Amygdala (tissue), 56 donors: ENCODE measurements around the gene RIC8B.
A peak's percentile ranks its signal among the peaks of the same experiment; 100 is the strongest.

ENCODE experiments used
- DNase-seq, 56 donors: peaks; one replicate each; lab custom pipeline; 2025; lab: John Stamatoyannopoulos, UW

RIC8B gene

GRCh38 chr12:106757623-106758348, 16.7 kb upstream of the RIC8B start:
- DNase-seq: no peak

DNA sequence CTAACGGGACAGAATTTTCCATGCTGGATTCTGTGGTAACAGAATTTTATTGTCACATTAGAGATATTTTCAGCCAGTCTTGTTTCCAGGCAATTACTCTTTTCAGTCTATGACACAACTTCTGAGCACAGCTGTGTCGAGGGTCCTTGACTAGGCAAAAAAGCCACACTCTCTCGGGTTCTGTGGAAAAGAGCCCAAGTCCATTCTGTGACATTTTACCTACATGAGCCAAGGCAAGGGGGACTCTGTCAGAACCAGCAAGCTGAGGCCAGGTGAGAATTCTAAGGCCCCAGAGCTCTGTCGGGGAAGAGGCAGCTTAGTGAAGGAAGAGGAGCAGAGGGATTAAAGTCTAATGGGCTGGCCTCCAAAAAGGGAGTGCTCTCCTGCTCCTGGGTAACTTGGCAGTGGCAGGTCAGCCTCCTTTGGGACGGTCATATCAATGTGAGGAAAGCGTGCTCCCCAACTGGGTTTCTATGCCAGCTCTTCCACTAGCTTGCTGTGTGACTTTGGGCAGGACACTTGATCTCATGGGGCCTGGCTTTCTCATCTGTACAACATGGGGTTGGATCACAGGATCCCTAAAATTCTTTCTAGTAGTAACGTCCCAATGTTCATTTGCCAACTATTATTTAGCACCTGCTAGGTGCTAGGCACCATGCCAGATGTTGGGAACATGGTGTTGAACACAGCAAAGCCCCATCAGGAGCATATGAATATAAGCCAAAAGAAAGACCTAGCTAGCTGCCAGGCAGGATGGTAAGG, 16.0 kb upstream of the RIC8B start:
- no peak for DNase-seq

GRCh38 chr12:106759526-106760183, 14.8 kb upstream of the RIC8B start:
- DNase-seq: peak in 13 of 56 donors; percentile 3 to 54 (median 18)

DNA sequence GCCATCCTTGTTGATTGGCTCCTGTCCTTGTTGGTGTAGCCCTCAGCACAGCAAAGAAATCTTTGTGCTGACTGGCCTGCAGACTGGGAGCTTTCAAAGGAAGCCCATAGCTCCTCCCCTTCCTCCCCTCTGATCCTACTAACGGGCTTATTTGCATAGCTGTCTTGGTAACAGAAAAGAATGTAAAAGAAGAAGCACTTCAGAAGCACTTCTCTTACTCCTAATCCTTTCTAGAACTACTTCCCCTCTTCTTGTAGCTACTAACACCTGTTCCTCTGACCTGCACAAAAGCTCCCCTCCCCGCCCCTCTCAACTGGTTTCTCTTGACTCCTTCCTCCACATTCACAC, 14.3 kb upstream of the RIC8B start:
- DNase-seq: peak in 16 of 56 donors; percentile 3 to 50 (median 30)

- no peak for DNase-seq
These were observed 10.3 kb upstream of the RIC8B start for GRCh38 chr12:106764220-106764619.

- DNase-seq: peak in 25 of 56 donors; percentile 2 to 46 (median 14)
These were observed 9.7 kb upstream of the RIC8B start for GRCh38 chr12:106764738-106765137.

DNA sequence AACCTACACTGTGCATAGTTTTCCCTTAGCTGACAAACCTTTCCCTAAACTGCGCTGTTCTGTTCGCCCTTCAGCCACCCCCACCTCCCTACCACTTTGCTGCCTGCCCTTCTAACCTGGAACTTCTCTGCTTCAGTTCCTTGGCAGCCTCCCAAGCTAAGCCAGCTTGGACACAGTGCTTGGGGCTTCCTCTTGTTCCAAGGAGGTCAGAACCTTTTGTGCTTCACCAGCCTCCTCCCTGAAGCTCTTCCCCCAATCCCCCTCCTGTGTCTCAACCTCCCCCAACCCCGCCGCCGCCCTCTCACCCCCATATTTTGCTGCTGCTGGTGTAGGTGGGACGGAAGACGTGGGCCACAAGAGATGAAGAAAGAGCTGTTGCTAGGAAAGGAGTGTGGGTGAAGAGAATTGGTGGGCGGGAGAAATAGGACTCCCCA, 8.1 kb upstream of the RIC8B start:
- DNase-seq: peak in 20 of 56 donors; percentile 3 to 54 (median 18)

DNA sequence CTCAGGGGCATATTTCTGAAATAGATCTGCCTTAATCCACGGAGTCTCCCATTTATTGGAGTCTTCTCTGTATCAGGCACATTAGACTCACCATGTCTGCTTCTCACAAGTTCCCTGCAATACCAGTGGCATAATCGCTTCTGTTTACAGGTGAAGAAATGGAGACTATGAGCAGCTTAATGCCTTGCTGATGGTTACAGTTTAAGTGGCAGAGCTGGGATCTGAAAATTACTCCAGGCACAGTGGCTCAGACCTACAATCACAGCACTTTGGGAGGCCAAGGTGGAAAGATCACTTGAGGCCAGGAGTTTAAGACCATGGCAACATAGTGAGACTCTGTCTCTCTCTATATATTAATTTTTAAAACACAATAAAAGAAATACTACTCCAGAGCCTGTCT, 7.3 kb upstream of the RIC8B start:
- no peak for DNase-seq

DNA sequence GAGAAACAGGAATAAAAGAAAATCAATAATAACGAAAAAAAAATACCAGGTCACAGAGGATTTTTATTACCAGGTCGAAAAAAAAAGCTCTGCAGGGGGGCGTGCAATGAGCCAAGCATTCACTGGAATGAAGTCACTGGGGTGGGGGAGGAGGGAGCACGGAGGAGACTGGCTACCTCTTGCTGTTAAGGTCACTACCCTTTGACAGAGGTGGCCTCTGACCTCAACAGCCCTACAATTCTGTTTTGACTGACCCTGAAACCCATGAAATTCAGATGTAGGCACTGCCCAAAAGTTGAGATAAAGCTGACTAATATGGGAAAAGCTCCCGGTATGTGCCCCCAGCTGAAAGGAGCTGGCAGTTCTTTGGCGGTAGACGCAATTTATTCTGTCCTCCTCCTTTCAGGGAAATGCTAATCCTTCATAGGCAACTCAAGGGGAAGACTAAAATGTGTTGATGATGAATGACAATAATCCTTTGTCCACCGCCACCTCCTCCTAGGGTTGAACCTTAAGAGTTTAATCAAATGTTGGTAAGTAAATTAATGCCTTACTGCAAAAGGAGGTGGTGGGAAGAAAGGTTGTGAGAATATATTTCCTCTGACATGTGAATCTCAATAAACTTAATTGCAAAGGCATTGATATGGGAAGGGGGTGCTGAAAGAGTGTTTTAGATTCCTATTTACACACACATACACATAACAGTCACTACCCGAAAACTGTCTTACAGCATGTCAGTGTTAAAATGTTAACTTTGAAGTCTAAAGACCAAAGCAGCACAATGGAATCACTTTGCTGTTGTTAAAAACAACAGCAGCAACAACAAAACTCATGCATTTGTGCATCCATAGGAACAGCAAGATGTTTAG, 6.3 kb upstream of the RIC8B start:
- peak in 2 of 56 donors; percentile 4 to 14 for DNase-seq

GRCh38 chr12:106769078-106769477, 5.4 kb upstream of the RIC8B start:
- peak in 2 of 56 donors; percentile 13 to 16 for DNase-seq

DNA sequence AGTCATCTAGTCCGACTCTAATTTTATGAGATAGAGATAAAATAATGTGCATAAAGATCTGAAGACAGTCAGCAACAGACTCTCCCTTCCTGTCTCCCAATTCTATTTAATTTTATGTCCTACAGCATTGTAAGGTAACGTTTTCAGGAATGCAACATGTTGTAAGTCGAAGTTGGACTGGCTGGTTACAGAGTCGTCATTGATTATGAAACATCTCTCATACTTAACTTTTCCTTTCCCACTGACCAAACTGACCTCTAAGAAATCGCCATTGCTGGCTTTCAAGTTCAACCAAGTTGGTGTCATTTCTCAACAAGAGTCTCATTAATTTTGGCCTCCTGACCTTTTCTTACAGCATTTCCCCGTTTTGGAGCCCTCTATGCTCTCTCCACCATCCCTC, 4.9 kb upstream of the RIC8B start:
- DNase-seq: no peak

GRCh38 chr12:106771425-106771824, 3.1 kb upstream of the RIC8B start:
- no peak for DNase-seq

DNA sequence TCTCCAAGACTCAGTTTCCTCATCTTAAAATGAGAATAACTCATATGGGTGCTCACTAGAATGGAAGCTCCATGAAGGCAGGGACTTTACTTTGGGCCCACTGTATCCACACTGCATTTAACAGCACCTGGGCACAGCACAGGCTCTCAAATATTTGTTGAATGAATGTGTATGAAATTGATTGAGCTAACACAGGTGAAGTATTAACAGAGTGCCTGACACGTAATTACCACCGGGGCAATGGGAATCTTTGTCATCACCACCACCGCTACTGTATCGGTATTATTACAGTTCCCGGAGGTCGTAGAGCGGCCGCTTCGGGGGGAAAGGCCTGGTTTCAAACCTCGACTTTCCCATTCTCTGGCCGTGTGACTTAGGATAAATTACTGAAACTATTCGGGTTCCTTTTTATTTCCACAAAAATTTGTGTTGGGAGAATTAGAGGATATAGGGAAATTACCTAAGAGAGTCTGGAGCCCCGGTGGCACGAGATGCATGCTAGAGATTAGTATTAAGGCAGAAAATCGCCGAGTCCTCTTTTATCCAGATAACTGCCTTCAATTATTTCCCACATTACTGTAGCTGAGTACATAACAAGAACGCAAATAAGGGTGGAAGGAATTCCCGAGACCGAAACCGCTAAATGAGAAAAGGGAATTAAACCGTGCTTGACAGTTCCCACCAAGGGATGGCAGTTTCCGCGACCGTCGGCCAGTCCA, 1.0 kb upstream of the RIC8B start:
- DNase-seq: no peak

DNA sequence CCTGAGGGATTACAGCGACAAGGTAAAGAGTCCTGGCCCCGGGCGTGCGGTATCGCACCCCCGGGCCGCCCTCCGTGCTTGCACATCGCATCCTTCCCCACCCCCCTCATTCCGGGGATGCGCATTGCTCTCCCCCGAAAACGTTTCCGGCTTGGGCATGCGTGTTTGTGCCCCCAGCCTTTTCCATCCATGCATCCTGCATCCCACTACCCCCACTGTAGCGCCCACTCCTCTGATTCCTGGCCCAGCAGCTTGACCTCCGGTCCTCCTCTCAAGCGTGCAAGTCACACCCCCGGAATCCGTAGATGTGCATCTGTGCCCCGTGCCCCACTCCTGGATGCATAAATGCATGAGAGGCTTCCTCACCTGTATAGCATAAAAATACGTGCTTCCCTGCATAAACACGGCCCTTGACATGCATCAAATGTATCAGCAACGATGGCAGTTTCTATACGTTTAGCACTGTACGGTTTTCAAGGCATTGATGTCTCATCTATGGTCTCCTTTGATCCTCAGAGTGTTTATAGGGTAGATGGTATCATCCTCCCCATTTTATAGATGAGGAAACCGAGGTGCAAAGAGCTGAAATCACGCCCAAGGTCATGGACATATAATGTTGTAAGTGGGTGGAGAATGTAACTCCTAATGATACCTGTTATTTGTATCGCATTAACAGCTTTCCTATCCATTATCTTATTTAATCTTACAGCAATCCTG, 484 bp downstream of the RIC8B start:
- DNase-seq: peak in 6 of 56 donors; percentile 35 to 75 (median 49)

GRCh38 chr12:106776897-106777296, 2.4 kb downstream of the RIC8B start:
- no peak for DNase-seq

- DNase-seq: no peak
These were observed 5.6 kb downstream of the RIC8B start for GRCh38 chr12:106780010-106780631.

DNA sequence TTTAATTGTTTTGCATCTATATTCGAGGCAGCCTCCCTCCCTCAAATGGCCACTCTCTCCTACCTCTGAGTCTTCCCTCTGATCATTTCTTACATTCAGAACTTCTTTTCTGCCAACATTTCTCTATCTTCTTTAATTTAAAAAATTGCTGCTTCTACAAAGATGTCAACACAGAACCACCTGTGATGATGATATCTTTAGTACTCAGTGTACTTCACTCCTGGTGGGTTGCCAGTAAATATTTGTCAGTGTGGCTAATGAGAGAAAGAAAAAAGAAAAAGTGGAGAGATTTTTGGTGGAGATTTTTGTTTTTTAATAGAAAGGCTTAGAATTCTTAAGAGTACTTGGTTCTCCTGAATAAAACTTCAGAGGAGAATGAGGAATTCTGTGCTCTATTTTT, 8.1 kb downstream of the RIC8B start:
- no peak for DNase-seq

- no peak for DNase-seq
These were observed 9.0 kb downstream of the RIC8B start for GRCh38 chr12:106783515-106783914.

DNA sequence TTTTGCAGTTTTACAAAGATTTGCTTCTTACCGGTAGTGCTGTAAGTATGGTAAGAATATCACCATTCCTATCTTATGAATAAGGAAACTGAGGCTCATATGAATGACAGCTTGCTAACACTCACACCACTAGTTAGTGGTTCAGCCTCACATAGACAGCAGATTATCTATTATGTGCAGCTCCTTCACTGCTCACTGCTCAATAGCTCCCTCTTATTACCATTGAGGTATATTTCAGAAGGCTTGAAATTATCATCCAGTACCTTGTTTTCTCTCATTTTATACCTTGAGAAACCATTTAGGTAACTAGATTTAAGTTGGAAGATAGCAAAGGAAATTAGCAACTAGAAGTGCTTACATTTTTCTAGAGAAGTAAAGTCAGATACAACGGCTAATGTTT, 15.5 kb downstream of the RIC8B start:
- no peak for DNase-seq
